NB4 (cell line): ENCODE results near the gene MRPL41.
"Not testable (repeated sequence)": the region's sequence is repeated elsewhere in the genome, so short reads cannot be mapped to it uniquely, and the experiment has no call there.

ENCODE experiments used
- DNase-seq: peaks from one replicate; pipeline ENCODE4 v3.0.0; 2010; ENCODE audit warnings: low read depth
- H3K4me3 ChIP-seq: one replicate; pipeline ENCODE4 v1.5.1; 2011; ENCODE audit warnings: mild to moderate bottlenecking, low read depth, low read length, moderate library complexity
- MYC ChIP-seq: IDR thresholded peaks from 2 replicates; pipeline ENCODE4 v1.6.1; 2011; ENCODE audit warnings: low read depth, low read length
- POLR2A ChIP-seq: IDR thresholded peaks from 2 replicates; pipeline ENCODE4 v1.6.1; 2011; ENCODE audit warnings: mild to moderate bottlenecking; ENCODE audit not compliant: insufficient read length; ENCODE audit errors: extremely low read depth
- TF ChIP-seq, protein P1 (sequence below): IDR thresholded peaks from 2 replicates; pipeline ENCODE4 v1.6.1; 2011; ENCODE audit warnings: low read depth, low read length
- TF ChIP-seq, protein P2 (sequence below): IDR thresholded peaks from one replicate; pipeline ENCODE4 v1.5.1; 2012; ENCODE audit warnings: low read depth, low read length

Gene MRPL41

DNA sequence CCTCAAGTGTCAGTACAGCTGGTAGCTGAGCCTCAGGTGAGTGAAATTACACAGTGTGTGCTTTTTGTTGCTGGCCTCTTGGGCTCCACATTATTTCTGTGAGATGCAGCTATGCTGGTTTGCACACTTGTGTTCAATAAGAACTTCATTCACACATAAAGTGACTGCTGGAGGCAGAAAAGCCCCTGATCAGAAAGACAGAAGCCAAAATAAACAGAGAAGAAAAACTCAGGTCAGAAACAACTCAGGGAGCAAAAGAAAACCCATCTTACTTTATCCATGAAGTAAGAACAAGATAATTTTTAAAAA lies 16.6 kb upstream of the MRPL41 start:
- DNase-seq, result no peak

DNA sequence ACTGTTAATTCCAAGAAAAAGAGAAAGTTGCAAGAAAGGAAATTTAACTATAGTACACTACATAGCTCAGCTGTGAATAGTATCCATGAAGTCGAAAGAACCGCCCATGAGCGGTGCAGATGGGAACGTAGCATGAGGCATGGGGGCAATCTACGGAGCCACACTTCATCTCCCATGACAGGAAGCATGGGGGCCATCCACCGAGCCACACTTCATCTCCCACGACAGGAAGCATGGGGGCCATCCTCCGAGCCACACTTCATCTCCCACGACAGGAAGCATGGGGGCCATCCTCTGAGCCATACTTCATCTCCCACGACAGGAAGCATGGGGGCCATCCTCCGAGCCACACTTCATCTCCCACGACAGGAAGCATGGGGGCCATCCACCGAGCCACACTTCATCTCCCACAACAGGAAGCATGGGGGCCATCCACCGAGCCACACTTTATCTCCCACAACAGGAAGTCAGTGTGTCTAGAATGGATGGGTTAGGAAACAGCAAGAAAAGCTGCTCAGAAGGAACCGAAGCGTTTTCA lies 15.0 kb upstream of the MRPL41 start:
- DNase-seq, result peak; percentile 76
- H3K4me3 ChIP-seq, result not testable (repeated sequence)
- TF ChIP-seq, protein P1, sequence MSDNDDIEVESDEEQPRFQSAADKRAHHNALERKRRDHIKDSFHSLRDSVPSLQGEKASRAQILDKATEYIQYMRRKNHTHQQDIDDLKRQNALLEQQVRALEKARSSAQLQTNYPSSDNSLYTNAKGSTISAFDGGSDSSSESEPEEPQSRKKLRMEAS, result 0 out of 2 replicates have a peak, but pooled peaks have one; percentile 16

More for the DNA sequence above, 16.6 kb upstream of the MRPL41 start:
- TF ChIP-seq, protein P1, result no peak
- TF ChIP-seq MYC, result no peak
- H3K4me3 ChIP-seq, result no peak overlapping the region

DNA sequence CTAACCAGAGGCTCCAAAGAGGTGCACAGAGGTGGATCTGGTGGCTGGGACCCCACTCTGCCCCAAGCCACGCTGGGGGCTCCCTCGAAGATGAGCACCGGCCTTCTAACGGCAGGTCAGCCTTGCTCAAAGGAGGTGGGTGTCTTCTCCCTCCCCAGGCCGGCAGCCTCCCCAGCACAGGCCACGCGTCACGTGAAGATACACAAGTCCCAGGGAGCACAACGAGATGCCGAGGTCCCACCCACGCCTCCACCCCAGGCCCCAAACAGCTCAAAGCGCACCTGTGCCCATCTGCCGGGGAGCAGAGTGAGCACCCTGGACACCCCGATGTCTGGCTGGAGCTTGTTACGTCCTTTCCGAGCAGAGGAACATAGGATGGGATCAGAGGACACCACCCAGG lies 13.6 kb upstream of the MRPL41 start:
- no peak for DNase-seq
- TF ChIP-seq, protein P2, sequence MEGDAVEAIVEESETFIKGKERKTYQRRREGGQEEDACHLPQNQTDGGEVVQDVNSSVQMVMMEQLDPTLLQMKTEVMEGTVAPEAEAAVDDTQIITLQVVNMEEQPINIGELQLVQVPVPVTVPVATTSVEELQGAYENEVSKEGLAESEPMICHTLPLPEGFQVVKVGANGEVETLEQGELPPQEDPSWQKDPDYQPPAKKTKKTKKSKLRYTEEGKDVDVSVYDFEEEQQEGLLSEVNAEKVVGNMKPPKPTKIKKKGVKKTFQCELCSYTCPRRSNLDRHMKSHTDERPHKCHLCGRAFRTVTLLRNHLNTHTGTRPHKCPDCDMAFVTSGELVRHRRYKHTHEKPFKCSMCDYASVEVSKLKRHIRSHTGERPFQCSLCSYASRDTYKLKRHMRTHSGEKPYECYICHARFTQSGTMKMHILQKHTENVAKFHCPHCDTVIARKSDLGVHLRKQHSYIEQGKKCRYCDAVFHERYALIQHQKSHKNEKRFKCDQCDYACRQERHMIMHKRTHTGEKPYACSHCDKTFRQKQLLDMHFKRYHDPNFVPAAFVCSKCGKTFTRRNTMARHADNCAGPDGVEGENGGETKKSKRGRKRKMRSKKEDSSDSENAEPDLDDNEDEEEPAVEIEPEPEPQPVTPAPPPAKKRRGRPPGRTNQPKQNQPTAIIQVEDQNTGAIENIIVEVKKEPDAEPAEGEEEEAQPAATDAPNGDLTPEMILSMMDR, result no peak
- TF ChIP-seq POLR2A, result no peak
- TF ChIP-seq MYC, result no peak
- TF ChIP-seq, protein P1, result no peak
- no peak overlapping the region for H3K4me3 ChIP-seq

DNA sequence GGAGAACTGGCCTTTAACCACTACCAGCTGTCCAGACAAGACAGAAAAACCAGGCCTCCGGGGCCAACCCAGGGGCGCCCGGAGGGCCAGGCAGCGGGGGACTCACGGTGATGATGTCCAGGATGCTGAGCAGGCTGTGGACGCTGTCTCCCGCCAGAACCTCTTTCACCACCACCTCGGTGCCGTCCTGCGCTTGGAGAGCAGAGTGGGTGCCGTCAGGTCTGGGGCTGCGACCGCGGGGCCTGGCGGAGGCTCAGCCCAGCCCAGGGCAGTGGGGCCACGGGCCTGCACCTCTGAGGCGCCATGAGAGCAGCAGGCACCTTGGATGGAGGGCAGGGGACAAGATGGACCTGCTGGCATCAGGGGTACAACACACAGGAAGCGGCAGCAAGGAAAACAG lies 11.1 kb upstream of the MRPL41 start:
- TF ChIP-seq POLR2A (no peak), MYC (no peak)
- TF ChIP-seq, protein P2, result no peak
- TF ChIP-seq, protein P1, result no peak
- H3K4me3 ChIP-seq, result no peak overlapping the region
- no peak for DNase-seq

DNA sequence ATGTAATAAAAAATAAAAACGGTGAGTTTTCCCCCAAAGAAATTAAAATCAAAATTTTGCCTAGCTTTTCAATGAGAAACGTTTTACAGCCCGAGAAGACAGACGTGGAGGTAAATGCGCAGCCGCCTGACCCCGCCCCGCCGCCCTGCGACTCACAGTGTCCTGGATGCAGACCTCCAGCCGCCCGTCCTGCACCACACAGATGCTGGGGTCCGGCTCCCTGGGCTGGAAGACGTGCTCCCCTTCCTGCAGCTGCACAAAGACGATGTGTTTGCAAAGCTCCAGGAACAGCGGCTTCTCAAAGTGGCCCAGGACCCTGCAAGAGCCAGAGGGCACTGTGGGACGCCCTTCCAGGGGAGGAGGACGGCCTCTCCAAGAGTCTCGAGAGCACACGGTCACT lies 9.2 kb upstream of the MRPL41 start:
- no peak overlapping the region for H3K4me3 ChIP-seq
- no peak for DNase-seq
- no peak for TF ChIP-seq POLR2A
- TF ChIP-seq MYC, result no peak
- TF ChIP-seq, protein P2, result no peak
- TF ChIP-seq, protein P1, result no peak

DNA sequence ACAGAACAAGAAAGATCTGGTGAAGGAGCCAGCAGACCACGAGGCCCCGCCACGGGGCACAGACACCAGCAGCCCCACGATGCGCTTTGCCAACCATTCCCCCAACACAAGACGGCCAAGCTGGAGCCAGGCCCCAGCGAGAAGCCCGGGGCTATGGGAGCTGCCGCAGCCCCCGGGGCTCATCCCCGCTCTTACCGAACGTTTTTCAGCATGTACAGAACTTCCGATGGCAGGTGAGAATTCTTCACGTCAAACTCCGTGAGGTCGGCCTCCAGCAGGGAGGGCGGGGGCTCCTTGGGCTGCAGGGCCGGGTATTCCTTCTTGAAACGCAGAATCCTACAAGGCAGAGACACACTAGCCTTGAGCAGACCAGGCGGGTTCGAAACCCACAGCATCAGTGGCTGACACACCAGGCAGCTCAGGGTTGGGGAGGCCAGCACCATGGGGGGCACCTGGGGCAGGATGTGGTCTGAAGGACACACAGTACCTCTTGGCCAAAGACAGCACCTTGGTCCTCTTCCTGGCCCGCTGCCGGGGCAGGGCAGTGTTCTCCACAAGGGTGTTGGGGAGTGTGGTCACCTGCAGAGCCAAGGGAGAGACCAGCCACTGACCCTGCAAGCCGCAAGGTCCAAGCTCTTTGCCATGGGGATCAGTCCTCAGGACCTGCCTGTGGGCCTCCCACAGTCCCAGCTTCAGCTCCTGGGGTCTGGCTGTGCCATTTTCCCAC lies 8.3 kb upstream of the MRPL41 start:
- TF ChIP-seq, protein P1, result no peak
- TF ChIP-seq MYC (no peak), POLR2A (no peak)
- TF ChIP-seq, protein P2, result no peak
- DNase-seq, result no peak
- H3K4me3 ChIP-seq, result no peak overlapping the region
